Measurements from ENCODE around the gene PRG2. TPM values are rescaled to one million over a fixed set of nuclear protein-coding genes. Genes with fewer than 3 reads are reported as not detected.

The PRG2 gene
- total and polyA plus RNA-seq, 9 of the 15 experiments (the other 6 are each of a cell fraction or from before 2014, with no cell fraction given): 1.8 to 78.0 (median 26.6) TPM

GRCh38 chr11:57434640-57435546, 44.4 kb upstream of the PRG2 start (continued):
- no peak for TF ChIP-seq REST (IDR thresholded peaks at IDR 0.05; ENCODE audit: borderline replicate concordance)
- TF ChIP-seq REST (CRISPR knock-in tag; IDR thresholded peaks at IDR 0.05; ENCODE audit: low read depth): no peak
- no peak for TF ChIP-seq MBD2 (IDR thresholded peaks at IDR 0.05; ENCODE audit: borderline replicate concordance, low read depth)
- no peak for TF ChIP-seq HDAC3 (IDR thresholded peaks at IDR 0.05; ENCODE audit: borderline replicate concordance, partially characterized antibody)
- no peak for TF ChIP-seq ETV1 (tag; conservative IDR thresholded peaks at IDR 0.05; ENCODE audit: low read depth)
- no peak for TF ChIP-seq FOXP4 (CRISPR knock-in tag; IDR thresholded peaks at IDR 0.05; ENCODE audit: borderline replicate concordance)
- no peak for TF ChIP-seq ZNF217 (CRISPR knock-in tag; IDR thresholded peaks at IDR 0.05)
- peak; percentile 23; the same call in 1 of the 2 replicates for TF ChIP-seq DPF2 (IDR thresholded peaks at IDR 0.05)
- TF ChIP-seq MTA3 (IDR thresholded peaks at IDR 0.05; ENCODE audit: borderline replicate concordance): no peak
- TF ChIP-seq TSHZ1 (CRISPR knock-in tag; IDR thresholded peaks at IDR 0.05): no peak
- TF ChIP-seq TRIM25 (IDR thresholded peaks at IDR 0.05; ENCODE audit: borderline replicate concordance): no peak

Data from K562 (cell line).